Measurements from ENCODE around the gene TRPV4.

DNA sequence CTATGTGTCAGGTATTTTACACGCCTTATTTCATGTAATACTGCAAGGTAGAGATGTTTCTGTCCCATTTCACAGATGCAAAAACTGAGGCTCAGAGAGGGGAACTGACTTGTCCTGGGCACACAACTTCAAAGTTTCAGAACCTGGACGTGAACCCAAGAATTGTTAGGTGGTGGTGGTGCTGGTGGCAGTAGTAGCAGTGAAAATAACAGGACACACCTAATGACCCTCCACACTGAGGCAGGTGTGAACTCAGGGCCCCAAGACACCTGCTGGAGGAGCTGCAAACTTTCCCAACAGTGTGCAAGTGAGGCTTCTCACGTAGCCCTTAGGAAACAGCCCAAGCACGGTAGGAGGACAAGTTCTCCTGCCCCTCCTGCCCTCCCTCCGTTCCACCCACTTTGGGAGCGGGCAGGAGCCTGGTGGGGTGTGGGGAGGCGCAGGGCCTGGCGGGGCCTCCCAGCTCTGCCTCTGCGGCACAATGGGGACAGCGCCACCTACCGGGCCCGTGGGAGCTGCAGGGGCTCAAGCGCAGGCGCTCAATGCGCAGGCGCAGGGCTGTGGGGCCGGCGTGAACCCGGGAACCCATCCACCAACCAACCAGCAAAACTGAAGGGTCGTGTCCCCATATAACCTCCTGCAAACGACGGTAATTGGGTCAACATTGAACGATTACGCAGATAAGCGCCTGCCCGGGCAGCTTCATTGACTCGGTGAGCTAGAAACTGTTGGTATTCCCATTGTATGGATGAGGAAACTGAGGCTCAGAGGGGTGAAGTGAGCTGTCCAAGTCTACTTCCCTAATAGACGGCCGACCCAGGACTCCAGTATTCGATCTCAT, 12.0 kb upstream of the TRPV4 start:
- TF ChIP-seq, protein P1, sequence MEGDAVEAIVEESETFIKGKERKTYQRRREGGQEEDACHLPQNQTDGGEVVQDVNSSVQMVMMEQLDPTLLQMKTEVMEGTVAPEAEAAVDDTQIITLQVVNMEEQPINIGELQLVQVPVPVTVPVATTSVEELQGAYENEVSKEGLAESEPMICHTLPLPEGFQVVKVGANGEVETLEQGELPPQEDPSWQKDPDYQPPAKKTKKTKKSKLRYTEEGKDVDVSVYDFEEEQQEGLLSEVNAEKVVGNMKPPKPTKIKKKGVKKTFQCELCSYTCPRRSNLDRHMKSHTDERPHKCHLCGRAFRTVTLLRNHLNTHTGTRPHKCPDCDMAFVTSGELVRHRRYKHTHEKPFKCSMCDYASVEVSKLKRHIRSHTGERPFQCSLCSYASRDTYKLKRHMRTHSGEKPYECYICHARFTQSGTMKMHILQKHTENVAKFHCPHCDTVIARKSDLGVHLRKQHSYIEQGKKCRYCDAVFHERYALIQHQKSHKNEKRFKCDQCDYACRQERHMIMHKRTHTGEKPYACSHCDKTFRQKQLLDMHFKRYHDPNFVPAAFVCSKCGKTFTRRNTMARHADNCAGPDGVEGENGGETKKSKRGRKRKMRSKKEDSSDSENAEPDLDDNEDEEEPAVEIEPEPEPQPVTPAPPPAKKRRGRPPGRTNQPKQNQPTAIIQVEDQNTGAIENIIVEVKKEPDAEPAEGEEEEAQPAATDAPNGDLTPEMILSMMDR (IDR thresholded peaks at IDR 0.05), result peak; percentile 92 to 94 (median 93)
- TF ChIP-seq POLR2A (IDR thresholded peaks at IDR 0.05), result no peak

Data from testis (tissue), 2 donors.